Superior temporal gyrus (tissue), 1 donor: ENCODE results near the gene NDUFV3.
"Not testable (repeated sequence)": the region's sequence is repeated elsewhere in the genome, so short reads cannot be mapped to it uniquely, and the experiment has no call there.

Experiments
- DNase-seq: peaks from one replicate; pipeline ENCODE4 v3.0.0-alpha.2; 2016; ENCODE audit errors: extremely low spot score

NDUFV3 gene

DNA sequence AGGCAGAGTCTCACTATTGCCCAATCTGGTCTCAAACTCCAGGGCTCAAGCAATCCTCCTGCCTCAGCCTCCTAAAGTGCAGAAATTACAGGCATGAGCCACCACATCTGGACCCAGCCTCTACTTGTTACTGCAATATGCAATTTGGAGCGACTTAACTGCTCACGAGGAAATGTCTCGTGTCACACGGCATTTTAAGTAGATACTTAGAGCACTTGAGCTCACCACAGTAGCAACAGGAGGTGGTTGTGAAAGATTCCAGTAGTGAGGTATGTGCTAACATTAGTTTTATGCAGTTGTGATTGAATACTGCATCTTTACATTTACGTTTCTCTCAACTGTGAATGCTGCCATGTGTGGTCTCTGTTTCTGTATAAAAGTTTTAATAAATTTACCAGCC is 5.8 kb upstream of the NDUFV3 start:
- no peak for DNase-seq

DNA sequence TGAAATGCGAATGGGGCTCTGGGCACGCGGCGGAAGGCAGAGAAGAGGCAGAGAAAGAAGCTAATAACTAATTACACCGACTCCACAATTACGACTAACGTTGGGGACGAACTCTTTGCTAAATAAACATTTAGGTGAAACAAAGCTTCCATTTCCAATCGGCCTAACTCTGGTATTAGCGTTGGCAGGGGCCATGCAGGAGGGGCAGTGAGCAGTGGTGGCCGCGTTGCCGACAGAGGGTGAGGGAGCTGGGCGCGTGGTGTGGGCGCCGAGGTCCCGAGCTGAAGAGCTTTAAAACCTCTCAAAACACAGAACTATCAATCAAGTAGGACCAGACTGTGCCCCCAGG is 553 bp upstream of the NDUFV3 start:
- DNase-seq: no peak

DNA sequence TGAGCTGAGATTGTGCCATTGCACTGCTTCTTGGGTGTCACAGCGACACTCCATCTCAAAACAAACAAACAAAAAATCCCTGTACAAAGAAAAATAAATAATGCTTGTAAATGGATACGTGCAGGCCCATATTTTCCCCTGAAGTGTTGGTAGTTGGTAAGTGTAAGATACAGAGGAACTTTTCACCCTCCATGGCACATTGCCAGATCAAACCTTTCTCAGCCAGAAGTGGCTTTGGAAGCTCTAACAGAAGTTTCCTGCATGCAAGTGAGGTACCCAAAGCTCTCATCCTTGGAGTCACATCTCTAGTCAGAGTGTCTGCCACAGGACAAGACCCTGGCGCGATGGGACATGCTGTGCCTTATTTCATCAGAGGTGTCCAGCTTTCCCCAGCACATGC is 7.3 kb downstream of the NDUFV3 start:
- DNase-seq: no peak

DNA sequence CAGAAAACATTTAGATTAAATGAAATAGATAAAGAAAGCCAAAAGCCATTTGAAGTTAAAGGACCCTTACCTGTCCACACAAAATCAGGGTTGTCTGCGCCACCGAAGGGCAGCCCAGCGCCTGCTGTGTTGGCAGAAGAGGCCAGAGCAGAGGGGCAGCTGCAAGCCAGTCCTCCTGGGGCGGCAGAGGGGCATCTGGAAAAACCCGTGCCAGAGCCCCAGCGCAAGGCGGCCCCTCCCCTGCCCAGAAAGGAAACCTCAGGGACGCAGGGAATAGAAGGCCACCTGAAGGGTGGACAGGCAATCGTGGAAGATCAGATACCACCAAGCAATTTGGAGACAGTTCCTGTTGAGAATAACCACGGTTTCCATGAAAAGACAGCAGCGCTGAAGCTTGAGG is 10.7 kb downstream of the NDUFV3 start:
- no peak for DNase-seq

DNA sequence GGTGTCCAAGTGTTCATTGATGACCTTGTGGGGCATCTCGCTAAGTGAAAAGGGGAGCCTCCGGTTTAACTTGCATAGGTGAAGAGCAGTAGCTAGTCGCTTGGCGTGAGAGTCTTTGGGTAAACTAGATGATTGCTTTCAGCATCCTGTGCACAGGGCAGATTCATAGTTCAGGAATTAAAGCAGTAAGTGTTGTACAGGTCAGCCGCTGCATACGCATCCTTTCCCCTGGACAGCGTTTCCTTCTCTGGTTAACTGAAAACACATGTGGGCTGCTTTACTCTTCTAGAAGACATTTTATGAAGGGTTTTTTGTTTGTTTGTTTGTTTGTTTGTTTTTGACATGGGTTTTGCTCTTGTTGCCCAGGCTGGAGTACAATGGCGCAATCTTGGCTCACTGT is 12.1 kb downstream of the NDUFV3 start:
- no peak for DNase-seq

DNA sequence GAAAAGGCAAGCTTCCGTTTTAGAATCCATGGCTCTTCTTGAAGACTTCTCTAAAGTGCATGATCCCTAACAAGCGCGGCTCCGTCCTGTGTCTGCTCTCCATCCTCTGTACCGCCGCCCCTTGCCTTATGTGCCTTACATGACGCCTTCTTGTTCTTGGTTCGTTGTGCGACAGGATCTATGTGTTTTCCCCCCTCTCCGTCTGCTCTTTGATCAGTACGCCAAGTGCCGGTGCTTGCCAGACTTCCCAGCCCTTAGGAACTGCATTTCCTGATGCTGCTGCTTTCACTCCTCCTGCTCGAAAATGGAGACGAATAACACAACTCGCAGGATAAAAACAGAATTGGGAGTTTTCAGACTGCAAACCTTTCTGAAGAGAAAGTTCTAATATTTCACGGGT is 13.1 kb downstream of the NDUFV3 start:
- DNase-seq: no peak

DNA sequence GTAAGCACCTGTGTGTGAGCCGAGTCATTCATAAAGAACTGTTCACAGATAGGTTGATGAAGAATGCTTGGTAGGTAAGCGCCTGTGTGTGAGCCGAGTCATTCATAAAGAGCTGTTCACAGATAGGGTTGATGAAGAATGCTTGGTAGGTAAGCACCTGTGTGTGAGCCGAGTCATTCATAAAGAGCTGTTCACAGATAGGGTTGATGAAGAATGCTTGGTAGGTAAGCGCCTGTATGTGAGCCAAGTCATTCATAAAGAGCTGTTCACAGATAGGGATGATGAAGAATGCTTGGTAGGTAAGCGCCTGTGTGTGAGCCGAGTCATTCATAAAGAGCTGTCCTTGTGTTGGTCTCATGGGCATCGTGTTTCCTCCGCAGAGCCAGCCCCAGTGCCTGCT is 15.4 kb downstream of the NDUFV3 start:
- DNase-seq: not testable (repeated sequence)

DNA sequence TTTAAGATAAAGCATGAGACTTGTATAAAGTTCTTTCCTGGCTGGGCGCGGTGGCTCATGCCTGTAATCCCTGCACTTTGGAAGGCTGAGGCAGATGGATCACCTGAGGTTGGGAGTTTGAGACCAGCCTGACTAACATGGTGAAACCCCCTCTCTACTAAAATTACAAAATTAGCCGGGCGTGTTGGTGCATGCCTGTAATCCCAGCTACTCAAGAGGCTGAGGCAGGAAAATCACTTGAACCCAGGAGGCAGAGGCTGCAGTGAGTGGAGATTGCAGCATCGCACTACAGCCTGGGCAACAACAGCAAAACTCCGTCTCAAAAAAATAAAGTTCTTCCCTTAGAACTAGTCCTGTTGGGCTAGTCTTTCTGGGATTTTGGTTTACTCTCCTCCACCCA is 18.8 kb downstream of the NDUFV3 start:
- DNase-seq: not testable (repeated sequence)

DNA sequence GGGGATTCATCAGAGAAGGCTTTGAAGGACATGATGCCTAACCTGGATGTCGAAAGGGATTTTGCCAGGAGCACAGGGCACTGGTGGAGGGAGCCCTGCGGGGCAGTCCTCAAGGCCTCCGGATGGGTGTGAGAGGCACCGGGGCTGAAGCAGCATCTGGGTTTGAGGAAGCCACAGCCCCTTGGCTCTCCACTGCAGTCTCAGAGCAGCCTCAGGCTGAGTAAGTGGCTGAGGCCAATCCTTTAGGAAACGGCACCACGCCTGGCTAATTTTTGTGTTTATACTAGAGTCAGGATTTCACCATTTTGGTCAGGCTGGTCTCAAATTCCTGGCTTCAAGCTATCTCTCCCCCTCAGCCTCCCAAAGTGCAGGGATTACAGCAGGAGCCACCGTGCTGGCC is 20.4 kb downstream of the NDUFV3 start:
- no peak for DNase-seq

DNA sequence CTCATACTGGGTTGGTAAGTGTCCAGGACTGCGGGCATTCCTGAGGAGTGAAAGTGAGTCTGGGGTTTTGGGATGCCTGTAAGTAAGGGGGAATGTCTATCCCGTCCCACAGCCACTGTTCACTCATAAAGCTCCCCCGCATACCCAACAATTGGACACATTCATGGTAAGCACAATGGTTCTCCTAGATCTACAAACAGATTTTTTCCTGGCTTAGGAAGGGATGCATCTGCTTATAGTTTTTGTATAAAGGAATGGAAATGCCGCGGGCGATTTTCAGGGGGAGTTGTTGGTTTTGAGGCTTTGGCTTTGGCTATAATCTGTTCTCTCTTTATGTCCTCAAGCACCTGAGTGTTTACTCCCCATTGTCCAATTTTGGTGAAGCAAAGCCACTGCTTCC is 25.2 kb downstream of the NDUFV3 start:
- no peak for DNase-seq

DNA sequence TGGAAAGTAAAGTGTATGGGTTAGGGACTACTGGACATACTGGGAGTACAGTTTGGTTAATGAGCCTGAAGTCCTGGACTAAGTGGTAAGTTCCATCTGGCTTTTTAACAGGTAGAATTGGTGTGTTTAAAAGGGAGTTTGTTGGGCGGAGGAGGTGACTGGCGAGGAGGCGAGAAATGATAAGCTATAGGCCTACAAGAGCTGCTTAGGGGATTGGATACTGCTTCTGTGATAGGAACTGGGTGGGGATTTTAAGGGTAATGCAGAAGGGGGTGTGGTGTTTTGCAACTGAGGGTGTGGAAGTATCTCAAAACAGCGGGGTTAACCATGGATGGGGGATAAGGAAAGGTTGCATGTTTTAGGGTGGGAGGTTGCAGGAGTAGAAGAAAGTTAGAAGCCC is 28.8 kb downstream of the NDUFV3 start:
- DNase-seq: no peak

DNA sequence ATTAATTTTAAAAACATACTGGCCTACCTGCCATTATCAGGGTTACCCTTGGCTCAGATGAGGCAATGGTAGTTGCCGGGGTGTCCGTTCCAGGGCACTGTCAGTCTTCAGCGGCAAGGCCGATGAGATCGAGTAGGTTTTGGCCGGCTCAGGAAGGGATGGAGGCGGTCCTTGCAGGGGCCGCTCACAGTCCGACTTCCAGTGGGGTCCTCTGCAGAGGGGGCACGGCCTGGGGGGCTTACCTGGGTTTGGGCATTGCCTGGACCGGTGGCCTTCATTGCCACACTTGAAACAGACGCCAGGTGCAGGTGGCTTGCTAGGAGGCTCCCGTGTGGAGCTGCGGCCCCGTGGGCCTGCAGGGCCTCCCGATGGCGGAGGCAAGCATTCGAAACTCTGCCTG is 29.8 kb downstream of the NDUFV3 start:
- no peak for DNase-seq

DNA sequence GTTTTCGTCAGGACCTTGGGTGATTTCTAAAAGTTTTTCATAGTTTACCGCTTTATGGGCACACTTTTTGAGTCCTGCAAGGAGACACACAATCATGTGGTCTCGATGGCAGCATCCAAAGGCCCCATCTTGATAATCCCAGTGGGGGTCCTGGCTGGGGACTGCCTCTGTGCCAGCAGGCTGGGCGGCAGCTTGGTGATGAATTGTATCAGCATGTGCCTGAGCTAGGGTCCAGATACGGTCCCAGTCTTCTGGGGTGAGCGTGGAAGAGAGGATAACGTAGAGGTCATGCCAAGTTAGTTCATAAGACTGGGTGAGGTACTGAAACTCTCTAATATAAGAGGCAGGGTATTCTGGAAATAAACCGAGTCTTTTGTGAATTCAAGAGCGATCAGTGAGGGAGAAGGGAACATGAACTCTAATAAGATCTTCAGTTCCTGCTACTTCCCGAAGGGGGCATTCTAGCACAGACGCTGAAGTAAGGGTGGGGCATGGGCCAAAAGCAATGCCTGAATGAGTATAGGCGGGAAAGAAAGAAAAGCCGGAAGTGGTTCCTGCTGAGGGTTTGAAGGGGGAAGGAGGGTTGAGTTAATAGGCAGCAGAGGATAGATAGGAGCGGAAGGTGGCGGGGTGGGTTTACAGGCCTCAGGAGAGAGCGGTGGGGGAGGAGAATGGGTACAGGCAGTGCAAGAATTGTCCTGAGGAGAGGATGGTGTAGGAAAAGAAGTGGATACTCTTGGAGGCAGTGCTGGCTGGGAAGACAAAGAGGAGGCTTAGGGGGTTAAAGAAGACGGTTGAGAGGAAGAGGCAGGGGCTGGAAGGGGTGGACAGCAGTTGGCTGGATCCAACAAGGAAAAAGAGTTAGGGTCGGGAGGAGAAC is 30.7 kb downstream of the NDUFV3 start:
- DNase-seq: peak; percentile 92

DNA sequence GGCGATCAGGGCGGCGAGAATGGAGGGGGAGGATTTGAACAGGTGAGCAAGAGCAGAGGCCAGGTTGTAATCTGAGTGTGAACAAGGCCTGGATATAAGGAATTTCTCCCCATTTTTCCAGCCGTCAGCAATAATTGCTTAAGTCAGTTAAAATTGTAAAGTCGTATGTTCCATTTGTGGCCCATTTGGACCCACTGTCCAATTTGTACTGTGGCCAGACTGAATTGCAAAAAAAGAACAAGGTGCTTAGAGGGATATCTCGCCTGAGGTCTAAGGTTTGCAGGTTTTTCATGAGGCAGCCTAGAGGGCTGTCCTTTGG is 31.3 kb downstream of the NDUFV3 start:
- DNase-seq: no peak

DNA sequence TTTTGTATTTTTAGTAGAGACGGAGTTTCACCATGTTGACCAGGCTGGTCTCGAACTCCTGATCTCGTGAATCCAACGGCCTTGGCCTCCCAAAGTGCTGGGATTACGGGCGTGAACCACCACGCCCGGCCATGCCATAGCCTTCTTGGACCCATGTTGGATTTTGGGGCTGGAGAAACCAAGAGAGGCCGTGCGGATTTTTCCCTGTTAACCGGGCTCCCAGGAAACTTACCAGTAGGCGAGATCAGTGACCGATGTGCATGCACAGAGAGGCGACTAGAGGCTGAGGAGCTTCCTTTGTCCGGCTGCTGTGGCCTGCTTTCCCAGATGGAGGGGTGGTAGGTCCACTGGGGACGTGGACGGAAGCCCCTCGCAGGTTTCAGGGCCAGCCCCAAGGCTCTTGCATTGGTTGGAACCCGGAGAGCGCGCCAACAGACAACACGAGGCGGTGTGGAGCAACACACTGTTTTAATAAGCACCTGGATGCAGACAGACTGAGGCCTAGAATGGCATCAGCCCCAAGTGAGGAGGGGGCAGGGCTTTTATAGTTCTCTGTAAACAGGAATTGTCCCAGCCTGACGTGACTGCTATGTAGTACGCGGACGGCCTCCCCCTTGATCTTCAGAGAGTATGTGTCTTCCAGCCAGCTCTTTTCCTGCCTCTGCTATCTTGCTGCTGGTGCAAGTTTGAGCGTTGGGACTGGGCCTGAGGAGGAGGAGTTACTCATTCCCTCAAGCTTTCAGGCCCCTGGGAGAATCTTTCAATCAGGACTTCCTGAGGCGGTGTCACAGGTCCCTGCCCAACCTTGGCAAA is 32.2 kb downstream of the NDUFV3 start, which contains the start of gene ERVH48-1:
TSS of gene ERVH48-1 (minus strand) at position 517 of the 813 bp plus-strand sequence. CDS start 6,624 bp downstream, outside the sequence.
- DNase-seq: no peak

DNA sequence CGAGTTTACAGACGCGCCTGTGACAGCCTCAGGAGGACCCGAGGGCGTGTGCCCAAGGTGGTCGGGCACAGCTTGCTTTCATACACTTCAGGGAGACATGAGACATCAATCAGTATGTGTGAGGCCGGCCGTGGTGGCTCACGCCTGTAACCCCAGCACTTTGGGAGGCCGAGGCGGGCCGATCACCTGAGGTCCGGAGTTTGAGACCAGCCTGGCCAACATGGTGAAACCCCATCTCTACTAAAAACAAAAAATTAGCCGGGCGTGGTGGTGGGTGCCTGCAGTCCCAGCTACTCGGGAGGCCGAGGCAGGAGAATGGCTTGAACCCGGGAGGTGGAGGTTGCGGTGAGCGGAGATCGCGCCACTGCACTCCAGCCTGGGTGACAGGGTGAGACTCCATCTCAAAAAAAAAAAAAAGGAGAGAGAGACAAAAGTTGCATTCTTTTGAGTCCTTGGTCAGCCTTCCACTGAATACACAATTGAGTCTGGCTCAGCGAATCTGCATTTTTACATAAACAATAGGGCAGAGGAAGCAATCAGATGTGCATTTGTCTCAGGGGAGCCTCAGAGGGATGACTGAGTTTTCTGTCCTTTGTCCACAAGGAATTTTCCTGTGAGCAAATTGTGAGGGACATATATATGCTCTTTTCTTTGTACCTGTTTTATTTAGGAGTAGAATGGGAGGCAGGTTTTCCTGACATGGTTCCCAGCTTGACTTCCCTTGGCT is 34.5 kb downstream of the NDUFV3 start:
- DNase-seq: peak; percentile 73

DNA sequence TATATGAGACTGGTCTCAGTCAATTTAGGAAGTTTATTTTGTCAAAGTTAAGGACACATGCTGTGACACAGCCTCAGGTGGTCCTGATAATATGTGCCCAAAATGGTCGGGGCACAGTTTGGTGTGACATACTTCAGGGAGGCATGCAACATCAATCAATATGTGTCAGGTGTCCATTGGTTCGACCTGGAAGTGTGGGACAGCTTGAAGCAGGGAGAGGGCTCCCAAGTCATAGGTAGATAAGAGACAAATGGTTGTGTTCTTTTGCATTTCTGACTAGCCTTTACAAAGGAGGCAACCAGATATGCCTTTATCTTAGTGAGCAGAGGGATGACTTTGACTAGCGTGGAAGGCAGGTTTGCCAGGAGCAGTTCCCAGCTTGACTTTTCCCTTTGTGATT is 36.9 kb downstream of the NDUFV3 start:
- no peak for DNase-seq

DNA sequence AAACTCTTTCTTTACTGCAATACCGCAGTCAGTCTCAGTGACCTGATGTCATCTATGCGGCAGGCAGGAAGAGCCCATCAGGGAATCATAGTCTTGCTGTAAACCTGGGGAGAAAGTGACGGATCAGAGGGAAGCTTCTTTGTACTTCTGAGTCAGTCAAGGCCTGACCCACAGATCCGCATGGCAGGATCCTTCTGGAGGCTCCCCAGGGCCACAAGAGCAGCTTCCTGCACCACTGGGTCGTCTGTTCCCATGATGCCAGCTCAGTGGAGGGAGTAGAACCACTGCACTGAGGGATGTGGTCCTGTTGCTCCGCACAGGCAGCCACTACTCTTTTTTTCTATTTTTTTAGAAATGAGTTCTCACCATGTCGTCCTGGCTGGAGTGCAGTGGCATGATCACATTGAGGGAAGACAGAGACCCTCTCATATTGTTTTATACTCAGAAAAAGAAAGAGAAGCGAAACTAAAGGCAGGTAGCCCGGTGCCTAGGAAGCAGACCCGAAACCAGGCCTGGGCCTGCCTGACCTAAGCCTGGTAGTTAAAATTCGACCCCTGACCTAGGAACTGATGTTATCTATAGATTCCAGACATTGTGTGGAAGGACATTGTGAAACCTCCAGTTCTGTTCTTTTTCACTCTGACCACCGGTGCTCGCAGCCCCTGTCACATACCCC is 38.6 kb downstream of the NDUFV3 start:
- no peak for DNase-seq

DNA sequence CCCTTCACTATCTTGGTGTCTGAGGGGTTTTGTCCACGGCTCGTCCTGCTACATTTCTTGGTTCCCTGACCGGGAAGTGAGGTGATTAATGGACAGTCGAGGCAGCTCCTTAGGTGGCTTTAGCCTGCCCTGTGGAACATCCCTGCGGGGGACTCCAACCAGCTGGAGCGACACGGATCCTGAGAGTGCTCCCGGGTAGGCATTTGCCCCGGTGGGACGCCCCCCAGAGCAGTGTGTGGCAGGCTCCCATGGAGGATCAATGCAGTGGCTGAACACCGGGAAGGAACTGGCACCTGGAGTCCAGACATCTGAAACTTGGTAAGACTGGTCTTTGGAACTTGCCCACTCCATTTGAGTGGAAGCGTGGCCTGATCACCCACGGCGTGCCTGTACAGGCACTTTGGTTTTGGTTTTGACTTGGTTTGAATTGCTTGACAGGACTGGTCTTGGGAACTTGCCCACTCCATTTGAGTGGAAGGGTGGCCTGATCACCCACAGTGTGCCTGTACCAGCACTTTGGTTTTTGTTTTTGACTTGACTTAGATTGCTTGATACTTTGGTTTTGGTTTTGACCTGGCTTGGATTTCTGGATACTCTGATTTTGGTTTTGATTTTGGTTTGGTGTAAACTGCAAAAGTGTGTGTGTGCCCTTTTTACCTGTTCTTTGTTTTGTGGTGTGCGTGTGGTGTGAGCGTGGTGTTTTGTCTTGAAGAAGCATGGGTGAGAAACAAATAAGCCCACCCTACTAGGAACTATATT is 39.4 kb downstream of the NDUFV3 start:
- not testable (repeated sequence) for DNase-seq

DNA sequence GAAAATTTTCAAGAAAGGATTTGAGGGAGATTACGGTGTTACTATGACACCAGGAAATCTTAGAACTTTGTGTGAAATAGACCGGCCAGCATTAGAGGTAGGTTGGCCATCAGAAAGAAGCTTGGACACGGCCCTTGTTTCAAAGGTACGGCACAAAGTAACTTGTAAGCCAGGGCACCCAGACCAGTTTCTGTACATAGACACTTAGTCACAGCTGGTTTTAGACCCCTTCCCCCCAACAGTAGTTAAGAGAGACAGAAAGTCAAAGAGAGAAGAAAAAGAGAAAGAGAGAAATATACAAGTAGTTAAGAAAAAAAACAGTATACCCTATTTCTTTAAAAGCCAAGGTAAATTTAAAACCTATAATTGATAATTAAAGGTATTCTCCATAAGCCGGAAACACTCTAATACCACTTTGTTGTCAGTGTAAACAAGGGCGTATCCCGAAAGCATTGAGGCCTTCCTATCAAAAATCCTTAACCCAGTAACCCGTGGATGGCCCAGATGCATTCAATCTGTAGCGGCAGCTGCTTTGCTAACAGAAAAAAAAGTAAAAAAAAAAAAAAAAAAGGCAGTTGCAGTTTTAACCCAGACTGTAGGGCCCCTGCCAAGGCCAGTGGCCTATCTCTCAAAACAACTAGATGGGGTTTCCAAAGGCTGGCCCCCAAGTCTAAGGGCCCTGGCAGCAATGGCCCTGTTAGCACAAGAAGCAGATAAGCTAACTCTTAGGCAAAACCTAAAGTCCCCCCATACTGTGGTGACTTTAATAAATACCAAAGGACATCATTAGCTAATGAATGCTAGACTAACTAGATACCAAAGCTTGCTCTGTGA is 40.2 kb downstream of the NDUFV3 start:
- DNase-seq: not testable (repeated sequence)
